HG02981 (cell line): ENCODE results near the gene PELI2.
"Not testable (repeated sequence)": the region's sequence is repeated elsewhere in the genome, so short reads cannot be mapped to it uniquely, and the experiment has no call there.

Experiments
- ATAC-seq: cut with Tn5 transposase; IDR thresholded peaks from one replicate; pipeline ENCODE4 v1.9.1; 2021; ENCODE audit warnings: mild to moderate bottlenecking, moderate library complexity; ENCODE audit not compliant: unreplicated experiment

Gene PELI2

DNA sequence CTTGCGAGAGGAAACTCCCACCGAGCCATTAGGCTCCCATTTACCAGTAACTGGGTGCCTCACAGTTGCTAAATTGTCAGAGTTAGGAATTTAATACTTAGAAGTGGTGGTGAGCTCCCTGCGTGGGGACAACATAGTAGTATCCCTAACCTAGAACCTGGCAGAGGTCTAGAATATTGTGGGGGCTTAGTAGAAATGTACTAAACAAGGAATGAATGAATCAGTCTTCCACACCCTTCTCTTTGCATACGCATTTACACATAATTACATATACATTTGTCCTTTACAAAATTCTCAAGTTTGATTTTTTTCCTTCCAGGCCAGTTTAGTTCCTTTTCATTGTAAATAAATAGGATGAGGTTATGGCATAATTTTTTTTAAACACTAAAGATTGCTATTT is 24.1 kb downstream of the PELI2 start:
- no peak for ATAC-seq

DNA sequence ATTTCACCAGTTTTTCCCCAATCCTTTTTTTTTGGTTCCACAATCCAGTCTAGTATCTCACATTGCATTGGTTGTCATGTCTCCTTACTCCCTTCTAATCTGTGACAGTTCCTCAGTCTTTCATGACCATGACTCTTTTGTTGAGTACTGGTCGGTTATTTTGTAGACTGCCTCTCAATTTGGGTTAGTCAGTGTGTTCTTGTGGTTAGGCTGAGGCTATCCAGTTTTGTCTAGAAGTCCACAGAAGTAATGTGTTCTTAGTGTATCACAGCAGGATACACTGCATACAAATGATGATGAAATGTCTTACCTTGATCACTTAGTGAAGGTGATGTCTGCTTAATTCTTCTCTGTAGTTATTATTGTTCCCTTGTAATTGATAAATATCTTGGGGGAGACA is 24.8 kb downstream of the PELI2 start:
- ATAC-seq: no peak

DNA sequence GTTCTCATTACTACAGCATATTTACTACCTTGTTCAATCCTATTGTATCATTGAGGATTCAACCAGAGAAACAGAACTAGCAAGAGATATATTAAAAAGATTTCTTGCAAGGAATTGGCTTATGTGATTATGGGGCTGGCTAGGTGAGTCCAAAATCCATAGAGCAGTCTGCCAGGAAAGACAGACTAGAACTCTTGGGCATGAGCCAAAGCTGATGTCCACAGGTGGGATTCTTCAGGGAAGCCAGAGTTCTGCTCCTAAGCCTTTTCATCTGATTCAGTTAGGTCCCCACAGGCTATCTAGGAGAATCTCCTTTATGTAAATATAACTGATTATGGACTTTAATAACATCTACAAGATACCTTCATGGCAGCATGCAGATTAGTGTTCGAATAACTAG is 26.0 kb downstream of the PELI2 start:
- no peak for ATAC-seq

DNA sequence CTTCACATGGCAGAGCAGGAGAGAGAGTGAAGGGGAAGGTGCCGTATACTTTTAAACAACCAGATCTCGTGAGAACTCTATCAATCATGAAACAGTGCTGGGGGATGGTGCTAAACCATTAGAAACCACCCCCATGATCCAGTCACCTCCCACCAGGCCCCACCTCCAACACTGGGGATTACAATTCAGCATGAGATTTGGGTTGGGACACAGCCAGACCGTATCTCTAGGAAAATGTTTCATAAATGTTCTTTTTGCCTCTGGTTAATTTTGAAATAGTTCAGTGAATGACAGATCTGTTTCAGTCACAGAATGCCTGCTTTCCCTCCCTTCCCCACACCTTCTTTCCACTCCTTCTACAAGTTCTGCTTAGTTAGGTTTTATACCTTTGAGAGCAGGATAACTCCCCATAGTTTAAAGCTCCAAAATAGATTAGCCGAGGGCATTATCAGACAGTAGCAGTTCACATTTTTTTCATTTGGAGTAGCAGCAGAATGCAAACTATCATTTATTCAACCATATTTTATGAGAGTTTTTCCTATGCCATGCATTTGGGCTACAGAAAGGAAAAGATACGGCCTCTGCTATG is 27.1 kb downstream of the PELI2 start:
- no peak for ATAC-seq

DNA sequence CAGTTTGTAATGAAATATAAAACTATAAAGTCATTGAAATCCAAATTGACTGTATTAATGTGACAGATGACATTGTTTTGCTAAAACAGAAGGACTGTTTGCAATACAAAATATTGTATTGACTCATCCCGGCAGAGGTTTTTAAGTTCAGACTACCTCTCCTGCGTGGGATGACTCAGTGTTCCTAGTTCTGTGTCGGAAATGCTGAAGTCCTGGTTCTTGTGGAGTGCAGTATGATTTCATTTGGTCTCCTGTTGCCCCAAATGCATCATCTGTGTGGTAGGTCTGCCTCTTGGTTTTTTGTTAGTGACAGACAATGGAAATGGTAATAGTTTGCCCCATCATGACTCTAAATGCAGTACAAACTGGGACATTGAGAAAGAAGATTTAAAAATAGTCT is 27.8 kb downstream of the PELI2 start:
- no peak for ATAC-seq

DNA sequence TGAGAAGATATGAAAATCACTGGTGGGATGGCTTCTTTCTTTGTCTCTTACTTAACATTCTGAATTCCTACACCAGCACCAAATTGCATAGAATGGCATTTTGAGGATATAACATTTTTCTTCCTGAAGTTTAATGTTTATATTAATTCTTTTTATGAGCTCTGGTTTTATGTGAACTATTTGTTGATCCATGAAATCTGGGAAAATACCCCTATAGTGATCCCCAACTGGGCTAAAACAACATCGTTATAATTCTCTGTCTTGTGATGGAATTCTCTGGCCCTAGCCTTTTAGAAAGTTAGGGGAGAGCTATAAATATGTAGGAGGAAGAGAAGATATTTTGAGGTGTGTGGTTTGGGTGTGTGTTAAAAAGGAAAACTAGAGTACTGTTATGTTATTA is 29.2 kb downstream of the PELI2 start:
- ATAC-seq: no peak

DNA sequence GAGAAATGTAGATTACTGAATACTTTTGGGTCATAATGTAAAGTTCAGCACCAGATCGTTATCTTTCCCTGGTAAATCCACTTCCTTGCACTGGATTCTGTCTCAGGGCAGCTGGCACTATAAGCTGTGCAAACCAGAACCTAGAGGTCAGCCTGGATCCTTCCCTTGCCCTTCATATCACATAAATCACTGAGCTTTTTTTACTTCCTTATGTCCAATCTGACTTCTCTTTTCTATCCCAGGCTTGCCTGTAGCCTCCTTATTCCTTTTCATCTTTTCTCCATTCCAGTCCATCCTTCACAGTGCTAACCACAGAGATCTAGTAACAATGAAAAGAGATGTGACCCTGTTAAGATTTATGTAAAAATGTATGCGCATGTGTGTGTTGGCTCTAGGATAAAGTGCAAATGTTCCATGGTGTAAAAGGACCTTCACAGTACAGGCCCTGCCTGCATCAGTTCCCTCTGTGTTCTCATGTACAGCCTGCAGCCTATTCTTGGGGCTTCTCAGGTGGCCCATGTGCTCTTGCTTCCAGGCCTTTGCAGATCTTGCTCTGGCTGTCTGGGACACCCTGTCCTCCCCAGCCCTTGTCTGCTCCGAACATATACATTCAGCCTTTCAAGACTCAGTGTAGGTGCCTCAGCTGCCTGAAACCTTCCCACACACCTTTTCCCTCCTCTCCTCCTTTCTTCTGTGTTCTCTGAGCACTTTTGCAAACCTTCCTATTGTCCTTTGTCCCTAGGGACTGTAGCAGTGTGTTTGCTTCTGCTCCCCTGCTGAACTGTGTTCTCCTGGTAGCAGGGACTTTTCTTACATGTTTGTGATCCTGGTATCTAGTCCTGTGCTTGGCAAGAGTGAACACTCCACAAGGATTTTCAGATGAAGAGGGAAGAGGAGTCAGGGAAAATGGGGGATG is 30.0 kb downstream of the PELI2 start:
- no peak for ATAC-seq

DNA sequence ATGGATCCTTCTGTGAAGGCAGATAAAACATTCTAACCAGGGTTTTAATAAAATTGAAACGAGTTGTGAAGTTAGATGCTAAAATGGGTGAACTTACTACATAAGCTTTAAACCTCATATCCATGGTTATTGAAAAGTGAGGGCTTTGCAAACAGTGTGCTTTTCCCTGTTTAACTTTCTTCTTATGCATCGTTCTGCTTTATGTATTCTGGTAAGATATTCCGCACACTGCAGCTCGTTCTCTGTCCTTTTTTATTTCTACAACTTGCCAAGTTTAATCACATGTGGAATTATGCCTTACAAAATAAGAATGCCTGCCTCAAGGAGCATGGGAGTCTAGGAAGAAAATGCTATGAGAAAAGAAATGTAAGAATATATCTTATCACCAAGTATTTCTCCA is 30.9 kb downstream of the PELI2 start:
- ATAC-seq: no peak

DNA sequence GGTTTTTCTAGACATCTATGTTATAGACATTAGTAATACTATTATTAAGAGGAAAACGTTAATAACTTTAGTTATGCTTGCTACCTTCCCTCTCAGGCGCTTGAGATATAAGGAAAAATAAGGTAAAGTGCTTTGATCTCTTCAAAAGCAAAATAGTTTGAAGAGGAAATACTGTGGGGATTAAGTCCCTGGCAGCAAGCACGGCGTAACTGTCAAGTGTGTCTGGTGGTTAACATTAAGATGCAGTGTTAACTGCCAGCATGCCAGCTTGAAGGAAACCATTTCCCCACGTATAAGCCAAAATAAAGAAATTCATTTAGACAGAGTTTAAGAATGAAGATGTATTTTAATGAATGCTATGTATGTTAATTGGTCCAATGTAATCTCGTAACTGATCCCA is 31.8 kb downstream of the PELI2 start:
- ATAC-seq: no peak

DNA sequence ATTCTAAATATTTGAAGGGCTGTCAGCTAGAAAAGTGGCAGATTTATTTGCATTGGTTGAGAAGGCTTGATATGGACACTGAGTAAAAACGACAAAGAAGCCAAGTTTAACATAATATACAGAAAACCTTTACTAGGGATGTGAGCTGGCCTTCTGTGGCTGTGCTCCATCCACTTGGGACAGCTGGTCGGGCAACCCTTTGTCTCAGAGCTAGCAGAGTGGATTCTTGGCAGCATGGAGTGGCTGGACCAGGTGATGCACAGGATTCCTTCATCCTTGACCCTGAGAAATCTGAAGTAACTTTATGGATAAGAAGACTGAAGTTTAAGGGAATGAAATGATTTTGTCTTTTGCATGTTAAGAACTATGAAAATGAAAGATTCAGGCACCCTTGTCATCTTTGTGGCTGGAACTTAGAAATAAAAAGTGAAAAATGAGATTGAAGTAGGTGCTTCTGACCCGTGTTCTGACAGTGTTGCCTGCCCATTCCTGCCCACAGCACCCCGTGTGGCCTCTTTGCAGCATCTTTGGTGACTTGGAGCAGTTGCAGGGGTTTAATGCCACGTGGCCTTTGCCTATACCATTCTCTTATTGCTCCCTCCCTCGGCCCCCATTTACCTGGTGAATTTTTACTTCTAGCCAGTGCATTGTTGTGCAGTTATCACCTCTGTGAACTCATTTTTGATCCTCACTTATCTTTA is 32.6 kb downstream of the PELI2 start:
- no peak for ATAC-seq

DNA sequence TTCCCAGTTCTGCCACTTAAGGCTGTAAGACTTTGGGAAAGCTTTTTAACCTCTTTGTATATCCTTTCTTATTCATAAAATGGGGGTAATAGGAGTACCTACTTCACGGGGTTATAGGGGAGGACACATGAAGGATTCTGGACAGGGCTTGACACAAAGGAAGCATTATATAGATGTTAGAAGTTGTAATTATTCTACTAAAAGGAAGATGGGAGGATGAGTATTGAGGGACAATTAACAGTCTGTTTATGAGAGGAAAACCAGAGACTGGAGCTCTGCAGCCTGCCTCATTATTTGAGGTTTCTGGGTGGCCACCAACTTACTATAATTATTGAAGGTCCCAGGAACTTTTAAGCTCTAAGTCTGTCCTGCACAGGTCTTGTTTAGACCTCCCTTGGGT is 34.0 kb downstream of the PELI2 start:
- no peak for ATAC-seq

DNA sequence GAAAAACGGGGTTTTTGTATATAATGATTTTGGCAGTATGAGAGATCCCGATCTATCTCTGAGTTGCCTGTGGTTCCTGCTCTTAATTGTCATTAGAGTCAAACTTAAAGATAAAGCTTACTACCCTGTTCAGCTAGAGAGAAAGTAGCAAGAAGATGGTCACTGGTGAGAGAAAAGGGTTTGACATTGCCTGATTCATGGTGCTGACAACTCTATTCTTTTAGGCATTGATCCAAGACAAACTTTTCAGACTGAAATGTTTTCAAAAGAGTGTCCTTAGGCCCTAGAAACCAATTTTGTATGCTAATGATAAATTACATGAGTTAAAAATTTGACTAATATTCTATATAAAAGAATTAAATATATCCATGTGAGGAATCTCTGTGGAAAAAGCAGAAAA is 35.1 kb downstream of the PELI2 start:
- ATAC-seq: no peak

DNA sequence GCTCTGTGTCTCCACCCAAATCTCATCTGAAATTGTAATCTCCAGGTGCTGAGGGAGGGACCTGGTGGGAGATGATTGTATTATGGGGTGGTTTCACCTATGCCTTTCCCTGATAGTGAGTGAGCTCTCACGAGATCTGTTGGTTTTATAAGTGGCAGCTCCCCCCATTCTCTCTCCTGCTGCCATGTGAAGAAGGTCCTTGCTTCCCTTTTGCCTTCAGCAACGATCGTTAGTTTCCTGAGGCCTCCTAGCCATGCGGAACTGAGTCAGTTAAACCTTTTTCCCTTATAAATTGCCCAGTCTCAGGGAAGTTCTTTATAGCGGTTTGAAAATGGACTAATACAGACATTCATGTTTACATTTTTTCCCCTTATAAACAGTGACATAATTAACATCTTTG is 36.1 kb downstream of the PELI2 start:
- ATAC-seq: no peak

DNA sequence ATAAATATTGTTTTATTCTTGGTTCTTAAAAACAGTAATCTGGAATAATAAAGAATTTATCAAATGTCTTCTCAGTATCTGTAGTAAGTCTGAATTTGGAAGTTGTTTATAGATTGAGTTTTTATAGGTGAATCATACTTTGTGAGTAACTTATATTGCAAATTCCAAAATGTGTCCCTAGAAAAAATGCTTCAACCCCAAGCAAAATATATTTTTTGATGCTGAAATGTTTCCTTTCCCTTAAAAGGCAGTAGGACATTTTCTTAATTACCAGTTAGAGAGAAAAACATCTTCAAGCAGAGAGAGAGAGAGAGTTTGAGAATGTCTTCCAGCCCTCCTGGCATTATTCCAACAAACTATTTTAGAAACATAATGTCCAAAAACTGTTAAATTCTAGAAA is 37.9 kb downstream of the PELI2 start:
- no peak for ATAC-seq

DNA sequence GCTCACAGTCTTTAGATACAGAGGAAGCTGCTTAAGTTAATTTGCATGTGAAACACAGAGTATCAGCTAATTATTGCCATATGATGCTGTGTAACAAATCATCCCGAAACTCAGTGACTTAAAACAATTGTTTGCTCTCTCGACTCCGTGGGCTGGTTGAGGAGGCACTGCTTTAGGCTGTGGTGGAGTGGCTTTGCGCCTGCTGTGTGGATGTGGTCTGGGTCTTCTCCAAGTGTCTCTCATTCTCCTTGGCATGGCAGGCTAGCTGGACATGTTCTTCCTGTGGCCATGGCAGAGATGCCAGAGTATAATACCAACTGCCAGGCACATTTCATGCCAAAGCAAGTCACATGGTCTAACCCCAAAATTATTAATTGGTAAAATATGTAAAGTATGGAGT is 40.9 kb downstream of the PELI2 start:
- no peak for ATAC-seq

DNA sequence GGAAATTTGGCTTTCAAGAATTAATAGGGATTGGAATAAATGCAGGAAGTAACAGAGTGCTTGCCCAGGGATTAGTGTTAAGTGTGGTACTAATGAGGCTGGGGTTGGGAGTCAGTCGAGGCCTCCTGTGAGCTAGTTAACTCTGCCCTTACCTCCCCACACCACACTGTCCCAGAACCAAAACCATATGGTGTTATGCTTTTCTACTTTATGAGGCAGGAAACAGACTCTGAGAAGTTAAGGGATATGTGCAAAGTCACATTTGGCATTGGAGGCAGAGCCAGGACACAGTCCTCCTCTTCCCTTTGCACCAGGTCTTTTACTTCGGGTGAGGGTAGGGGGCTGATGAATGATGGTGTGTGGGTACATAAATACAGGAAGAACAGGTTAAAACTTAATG is 41.9 kb downstream of the PELI2 start:
- no peak for ATAC-seq

DNA sequence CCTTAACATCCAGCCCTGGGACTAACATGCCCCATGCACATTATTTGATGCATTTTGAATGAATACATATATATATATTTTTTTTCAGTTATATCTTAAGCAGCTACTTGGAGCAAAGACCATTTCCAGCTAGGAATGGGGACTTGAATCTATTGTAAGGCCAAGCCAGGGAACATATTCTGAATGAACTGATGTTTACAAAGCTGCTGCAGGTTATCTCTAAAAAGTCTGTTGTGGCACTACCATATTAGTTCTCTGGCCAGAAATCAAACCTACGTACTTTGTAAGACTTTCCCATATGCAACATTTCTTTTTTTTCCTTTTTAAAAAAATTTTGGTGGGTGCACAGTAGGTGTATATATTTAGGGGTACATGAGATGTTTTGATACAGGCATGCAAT is 43.4 kb downstream of the PELI2 start:
- ATAC-seq: no peak

DNA sequence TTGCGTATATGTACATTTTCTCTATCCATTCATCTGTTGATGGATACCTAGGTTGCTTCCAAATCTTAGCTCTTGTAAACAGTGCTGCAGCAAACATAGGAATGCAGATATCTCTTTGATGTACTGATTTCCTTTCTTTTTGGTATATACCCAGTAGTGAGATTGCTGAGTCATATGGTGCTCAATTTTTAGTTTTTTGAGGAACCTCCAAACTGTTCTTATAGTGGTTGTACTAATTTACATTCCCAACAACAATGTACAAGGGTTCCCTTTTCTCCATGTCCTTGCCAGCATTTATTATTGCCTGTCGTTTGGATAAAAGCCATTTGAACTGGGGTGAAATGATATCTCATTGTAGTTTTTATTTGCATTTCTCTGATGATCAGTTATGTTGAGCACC is 44.3 kb downstream of the PELI2 start:
- no peak for ATAC-seq

DNA sequence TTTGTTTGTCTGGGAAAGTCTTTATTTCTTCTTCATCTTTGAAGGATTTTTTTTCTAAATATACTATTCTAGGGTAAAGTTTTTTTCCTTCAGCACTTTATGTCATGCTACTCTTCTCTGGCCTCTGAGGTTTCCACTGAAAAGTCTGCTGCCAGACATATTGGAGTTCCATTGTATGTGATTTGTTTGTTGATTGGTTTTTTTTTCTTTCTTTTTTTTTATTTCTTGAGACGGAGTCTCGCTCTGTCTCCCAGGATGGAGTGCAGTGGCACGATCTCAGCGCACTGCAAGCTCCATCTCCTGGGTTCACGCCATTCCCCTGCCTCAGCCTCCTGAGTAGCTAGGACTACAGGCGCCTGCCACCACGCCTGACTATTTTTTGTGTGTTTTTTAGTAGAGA is 48.4 kb downstream of the PELI2 start:
- not testable (repeated sequence) for ATAC-seq

DNA sequence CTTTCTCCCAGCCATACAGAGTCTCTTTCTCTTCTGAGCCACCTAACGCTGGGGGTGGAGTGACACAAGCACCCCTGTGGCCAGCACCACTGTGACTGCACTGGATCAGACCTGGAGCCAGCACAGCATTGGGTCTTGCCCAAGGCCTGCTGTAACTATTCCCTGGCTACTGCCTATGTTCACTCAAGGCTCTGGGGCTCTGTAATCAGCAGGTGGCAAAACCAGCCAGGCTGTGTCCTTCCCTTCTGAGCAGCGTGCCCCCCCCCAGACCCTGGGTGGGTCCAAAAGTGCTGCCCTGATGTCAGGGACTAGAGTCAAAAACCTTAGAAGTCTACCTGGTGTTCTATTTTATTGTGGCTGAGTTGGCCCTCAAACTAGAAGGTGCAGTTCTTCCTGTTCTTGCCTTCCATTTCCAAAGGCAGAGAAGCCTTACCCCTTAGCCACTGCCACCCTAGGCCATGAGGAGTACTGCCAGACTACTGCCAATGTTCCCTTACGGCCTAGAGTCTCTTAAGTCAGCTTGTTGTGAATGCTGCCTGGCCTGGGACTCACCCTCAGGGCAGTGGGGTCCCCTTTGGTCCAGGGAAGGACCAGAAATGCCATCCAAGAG is 49.9 kb downstream of the PELI2 start:
- ATAC-seq: no peak

DNA sequence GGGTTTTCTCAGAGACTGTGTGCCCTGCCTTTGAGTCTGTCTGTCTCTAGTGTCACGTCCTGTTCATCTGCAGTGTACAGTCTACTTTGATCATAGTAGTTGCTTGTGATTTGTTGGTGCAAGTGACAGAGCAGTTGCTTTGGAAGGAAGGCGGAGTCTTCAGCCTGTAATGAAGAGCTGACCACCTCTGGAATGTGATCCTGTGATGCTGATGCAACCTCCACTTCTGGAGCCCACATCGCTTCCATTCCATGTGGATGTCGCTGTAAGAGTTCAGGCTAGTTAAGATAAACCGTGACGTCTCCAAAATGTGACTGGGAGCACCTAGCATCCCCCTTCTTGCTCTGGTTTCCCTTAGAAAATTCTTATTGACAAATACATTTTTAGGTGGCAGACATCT is 51.8 kb downstream of the PELI2 start:
- ATAC-seq: no peak
